Lung (tissue), 12 donors: ENCODE data around the gene PPARA. TPM values are rescaled to one million over a fixed set of nuclear protein-coding genes. Genes with fewer than 3 reads are reported as not detected.

Experiments used
- ATAC-seq: fragments of 200-7000 bp; cut with Tn5 transposase; one replicate; pipeline ENCODE4 v1.9.1; 2020; ENCODE audit warnings: moderate number of reproducible peaks; ENCODE audit not compliant: insufficient read depth, low FRiP score
- DNase-seq, 3 donors: peaks; one replicate each; pipeline ENCODE4 v3.0.0-alpha.2; 2013 to 2017
- H3K27ac ChIP-seq, 2 donors: one replicate each; pipeline ENCODE4 v1.5.1; 2013; ENCODE audit warnings: mild to moderate bottlenecking in 2 of 2, moderate library complexity in 2 of 2, control low read depth in 1 of 2, inconsistent platforms in 1 of 2, low read depth in 1 of 2, low read length in 1 of 2
- H3K27me3 ChIP-seq, 3 donors: one replicate each; pipeline ENCODE4 v1.5.1; 2013; ENCODE audit warnings: low read length in 2 of 3; ENCODE audit not compliant: control insufficient read depth in 3 of 3, insufficient read depth in 3 of 3
- H3K36me3 ChIP-seq, 4 donors: one replicate each; pipeline ENCODE4 v1.5.1; 2013; ENCODE audit warnings: low read length in 4 of 4, mild to moderate bottlenecking in 1 of 4, moderate library complexity in 1 of 4; ENCODE audit not compliant: control insufficient read depth in 4 of 4, insufficient read depth in 4 of 4
- H3K4me1 ChIP-seq, 5 donors: one replicate each; pipeline ENCODE4 v1.5.1; 2013; ENCODE audit warnings: low read length in 5 of 5, mild to moderate bottlenecking in 2 of 5, moderate library complexity in 1 of 5; ENCODE audit not compliant: control insufficient read depth in 5 of 5, insufficient read depth in 5 of 5
- H3K4me3 ChIP-seq: one replicate; pipeline ENCODE4 v1.5.1; 2013; ENCODE audit warnings: mild to moderate bottlenecking, control low read depth, moderate library complexity
- H3K9ac ChIP-seq, 2 donors: one replicate each; pipeline ENCODE4 v1.5.1; 2013; ENCODE audit warnings: low read length in 2 of 2, control low read depth in 1 of 2; ENCODE audit not compliant: insufficient read depth in 1 of 2
- H3K9me3 ChIP-seq, 4 donors: one replicate each; pipeline ENCODE4 v1.5.1; 2013; ENCODE audit warnings: low read length in 3 of 4, mild to moderate bottlenecking in 1 of 4, moderate library complexity in 1 of 4; ENCODE audit not compliant: control insufficient read depth in 4 of 4, insufficient read depth in 3 of 4
- CTCF ChIP-seq: IDR thresholded peaks from 2 replicates; pipeline ENCODE4 v1.5.1; 2012; ENCODE audit warnings: mild to moderate bottlenecking; ENCODE audit errors: control extremely low read depth, extremely low read depth
- WGBS, 2 donors: extraction: QIAGEN DNeasy Blood & Tissue Kit; methylation state at CpG; one replicate each; pipeline ENCODE4 v1.1.7; 2013; 5-methylcytosine and 5-hydroxymethylcytosine counted together
- polyA plus RNA-seq, 2 donors: library from polyadenylated mRNA; stranded (reverse); fragments of 200-250 nt; gene quantifications; one replicate each; pipeline ENCODE4 v1.2.1, GENCODE V29; 2013
- total RNA-seq, 2 donors: library from RNA; depleted of rRNA in 1 of 2; stranded (reverse); fragments of >200 nt in 1 of 2; gene quantifications; one replicate each; pipeline ENCODE4 v1.2.1, GENCODE V29; 2014 to 2021
- donor health status: control.
- donor health status: control.
- donor health status: Bipolar disorder and iron deficiency.
- donor health status: healthy.
- donor health status: DM: yes; HTN: yes; CAD: no.

Gene PPARA
- total and polyA plus RNA-seq, 4 donors: 4.4 to 18.1 (median 11.0) TPM

DNA sequence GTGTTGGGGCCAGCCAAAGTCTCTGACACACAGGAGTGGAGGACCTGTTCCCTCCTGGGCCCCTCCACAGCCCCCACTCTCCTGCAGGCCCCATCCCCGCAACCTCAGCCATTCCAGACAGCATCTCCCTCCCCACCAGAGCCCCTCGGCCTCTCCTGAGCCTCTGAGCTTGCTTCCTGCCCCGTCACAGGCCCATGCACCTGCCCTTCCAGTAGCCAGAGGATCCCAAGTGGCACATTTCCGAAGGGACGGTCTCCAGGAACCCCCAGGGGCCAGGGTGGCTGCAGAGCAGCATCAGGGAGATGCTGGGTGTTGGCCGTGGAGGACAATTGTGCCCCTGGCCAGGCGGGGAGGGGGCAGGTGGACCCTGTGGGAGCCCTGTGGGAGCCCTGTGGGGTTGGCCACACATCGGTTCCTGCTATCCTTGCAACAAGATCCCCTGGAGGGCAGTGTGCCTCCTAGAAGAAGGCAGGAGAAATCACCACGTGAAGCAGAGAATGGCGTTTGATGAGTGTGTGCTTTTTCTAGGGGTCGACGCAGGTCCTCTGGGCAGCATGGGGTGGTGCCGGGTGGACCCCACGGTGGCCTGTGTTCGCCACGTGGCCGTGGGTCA lies 45.3 kb upstream of the PPARA start:
- Histone ChIP-seq H3K9me3 (no peaks in the 10 kb centered on the region), H3K27ac (peak overlapping the region; percentile 23 to 91), H3K9ac (no peak overlapping the region), H3K36me3 (peaks cover 0 to 76% (median 27%) of the 10 kb centered on the region in 4 donors), H3K27me3 (no peaks in the 10 kb centered on the region), H3K4me1 (peaks cover 0 to 58% (median 15%) of the 10 kb centered on the region in 5 donors), H3K4me3 (no peak overlapping the region)
- no peak for TF ChIP-seq CTCF
- DNase-seq: no peak
- no peak for ATAC-seq
- 69 to 79% methylated on average over 17 of the region's 17 CpGs for WGBS, 2 donors

GRCh38 chr22:46105494-46106278 lies 44.6 kb upstream of the PPARA start:
- Histone ChIP-seq H3K36me3 (peaks cover 0 to 76% (median 27%) of the 10 kb centered on the region in 4 donors), H3K27me3 (no peaks in the 10 kb centered on the region), H3K27ac (peak overlapping the region in 1 of 2 donors; percentile 91), H3K4me1 (peaks cover 0 to 59% (median 15%) of the 10 kb centered on the region in 5 donors), H3K9me3 (no peaks in the 10 kb centered on the region), H3K9ac (no peak overlapping the region), H3K4me3 (no peak overlapping the region)
- ATAC-seq (peak; percentile 22), DNase-seq (no peak)
- WGBS, 2 donors: 50 to 79% methylated on average over 25 of the region's 25 CpGs
- no peak for TF ChIP-seq CTCF

DNA sequence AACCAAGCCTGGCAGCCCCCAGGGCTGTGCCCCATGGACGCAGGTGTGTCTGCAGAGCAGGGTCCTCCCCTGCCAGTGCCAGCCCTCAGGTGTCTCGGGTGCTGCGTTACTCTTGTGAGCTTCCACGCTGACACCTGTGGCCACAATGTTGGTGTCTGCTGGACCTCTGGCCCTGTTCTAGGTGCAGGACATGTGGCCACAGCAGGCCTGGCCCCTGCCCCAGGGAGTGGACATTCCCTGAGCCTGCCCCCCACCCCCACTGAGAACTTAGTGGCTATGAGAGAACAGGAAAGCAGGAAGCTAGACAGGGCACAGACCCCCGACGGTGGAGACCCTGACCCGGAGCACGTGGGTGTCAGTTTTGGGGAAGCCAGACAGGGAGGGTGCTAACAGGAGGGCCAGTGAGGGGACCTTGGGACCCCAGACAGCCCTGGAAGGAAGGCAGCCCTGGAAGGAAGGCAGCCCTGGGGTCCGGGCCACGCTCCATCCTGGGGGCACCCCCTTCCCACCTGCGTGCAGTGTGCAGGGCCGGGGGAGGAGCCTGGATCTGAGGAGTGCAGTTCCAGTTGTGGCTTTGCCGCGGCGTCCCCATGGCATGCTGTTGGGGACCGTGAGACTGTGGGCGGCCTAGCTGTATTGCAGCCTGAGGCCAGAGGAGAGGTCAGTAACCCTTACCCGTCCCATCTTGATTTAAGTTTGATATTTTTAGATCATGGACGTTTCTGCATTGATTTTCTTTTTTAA lies 43.9 kb upstream of the PPARA start:
- TF ChIP-seq CTCF: no peak
- DNase-seq (no peak), ATAC-seq (no peak)
- no peaks in the 10 kb centered on the region for H3K9me3 ChIP-seq
- peak overlapping the region in 1 of 2 donors; percentile 89 for H3K27ac ChIP-seq
- peaks cover 0 to 61% (median 15%) of the 10 kb centered on the region in 5 donors for H3K4me1 ChIP-seq
- 57 to 69% methylated on average over 19 of the region's 19 CpGs for WGBS, 2 donors
- H3K4me3 ChIP-seq: no peak overlapping the region
- no peak overlapping the region for H3K9ac ChIP-seq
- peaks cover 0 to 72% (median 27%) of the 10 kb centered on the region in 4 donors for H3K36me3 ChIP-seq
- no peaks in the 10 kb centered on the region for H3K27me3 ChIP-seq
